Duodenal mucosa (tissue), 2 donors: ENCODE data around the gene BRAT1.
"Not testable (repeated sequence)": the region's sequence is repeated elsewhere in the genome, so short reads cannot be mapped to it uniquely, and the experiment has no call there.

ENCODE experiments used
- H3K27ac ChIP-seq: one replicate; pipeline ENCODE4 v1.7.0; 2013; ENCODE audit warnings: low read depth, low read length
- H3K27me3 ChIP-seq, 2 donors: one replicate each; pipeline ENCODE4 v1.7.0; 2013; ENCODE audit warnings: low read length in 2 of 2, control low read depth in 1 of 2; ENCODE audit not compliant: insufficient read depth in 2 of 2, control insufficient read depth in 1 of 2
- H3K36me3 ChIP-seq, 2 donors: one replicate each; pipeline ENCODE4 v1.7.0; 2013; ENCODE audit warnings: low read length in 2 of 2, control low read depth in 1 of 2; ENCODE audit not compliant: insufficient read depth in 2 of 2, control insufficient read depth in 1 of 2
- H3K4me1 ChIP-seq, 2 donors: one replicate each; pipeline ENCODE4 v1.7.0; 2013; ENCODE audit warnings: low read length in 2 of 2, control low read depth in 1 of 2; ENCODE audit not compliant: insufficient read depth in 2 of 2, control insufficient read depth in 1 of 2
- H3K4me3 ChIP-seq, 2 donors: one replicate each; pipeline ENCODE4 v1.7.0; 2013; ENCODE audit warnings: low read length in 2 of 2, low read depth in 1 of 2
- H3K9ac ChIP-seq, 2 donors: one replicate each; pipeline ENCODE4 v1.7.0; 2013; ENCODE audit warnings: low read length in 2 of 2, low read depth in 1 of 2
- H3K9me3 ChIP-seq, 2 donors: one replicate each; pipeline ENCODE4 v1.7.0; 2013; ENCODE audit warnings: low read length in 2 of 2, control low read depth in 1 of 2; ENCODE audit not compliant: control insufficient read depth in 1 of 2

BRAT1 gene

GRCh38 chr7:2596464-2597272, 41.3 kb upstream of the BRAT1 start:
- no peak overlapping the region for H3K9ac ChIP-seq
- H3K36me3 ChIP-seq: peaks cover 33 to 73% of the 10 kb centered on the region in 2 donors
- H3K9me3 ChIP-seq: no peaks in the 10 kb centered on the region
- H3K4me1 ChIP-seq: no peaks in the 10 kb centered on the region
- H3K27me3 ChIP-seq: no peaks in the 10 kb centered on the region
- H3K27ac ChIP-seq: no peak overlapping the region
- no peak overlapping the region for H3K4me3 ChIP-seq

GRCh38 chr7:2595258-2595860, 40.0 kb upstream of the BRAT1 start:
- no peak overlapping the region for H3K4me3 ChIP-seq
- H3K9me3 ChIP-seq: no peaks in the 10 kb centered on the region
- H3K9ac ChIP-seq: no peak overlapping the region
- H3K36me3 ChIP-seq: peaks cover 33 to 75% of the 10 kb centered on the region in 2 donors
- H3K27ac ChIP-seq: no peak overlapping the region
- no peaks in the 10 kb centered on the region for H3K27me3 ChIP-seq
- no peaks in the 10 kb centered on the region for H3K4me1 ChIP-seq

- no peaks in the 10 kb centered on the region for H3K4me1 ChIP-seq
- no peak overlapping the region for H3K4me3 ChIP-seq
- H3K9ac ChIP-seq: no peak overlapping the region
- no peaks in the 10 kb centered on the region for H3K27me3 ChIP-seq
- no peak overlapping the region for H3K27ac ChIP-seq
- no peaks in the 10 kb centered on the region for H3K9me3 ChIP-seq
- peaks cover 31 to 73% of the 10 kb centered on the region in 2 donors for H3K36me3 ChIP-seq
Observed at GRCh38 chr7:2594599-2594998, 39.3 kb upstream of the BRAT1 start.

- Histone ChIP-seq H3K4me1 (no peaks in the 10 kb centered on the region), H3K4me3 (no peak overlapping the region), H3K9ac (no peak overlapping the region), H3K27ac (no peak overlapping the region), H3K9me3 (no peaks in the 10 kb centered on the region), H3K27me3 (no peaks in the 10 kb centered on the region), H3K36me3 (peaks cover 26 to 64% of the 10 kb centered on the region in 2 donors)
Observed at GRCh38 chr7:2593036-2593727, 37.9 kb upstream of the BRAT1 start.

GRCh38 chr7:2592375-2592865, 37.1 kb upstream of the BRAT1 start:
- H3K27ac ChIP-seq: no peak overlapping the region
- H3K27me3 ChIP-seq: no peaks in the 10 kb centered on the region
- H3K4me1 ChIP-seq: no peaks in the 10 kb centered on the region
- no peaks in the 10 kb centered on the region for H3K9me3 ChIP-seq
- H3K4me3 ChIP-seq: no peak overlapping the region
- no peak overlapping the region for H3K9ac ChIP-seq
- peaks cover 29 to 59% of the 10 kb centered on the region in 2 donors for H3K36me3 ChIP-seq

- H3K27me3 ChIP-seq, H3K9me3 ChIP-seq, H3K9ac ChIP-seq, H3K4me3 ChIP-seq, H3K27ac ChIP-seq, H3K4me1 ChIP-seq: not testable (repeated sequence)
- H3K36me3 ChIP-seq: peaks cover 28 to 58% of the 10 kb centered on the region in 2 donors
Observed at GRCh38 chr7:2589941-2590340, 34.6 kb upstream of the BRAT1 start.

GRCh38 chr7:2589341-2589740, 34.0 kb upstream of the BRAT1 start:
- Histone ChIP-seq H3K4me1 (no peaks in the 10 kb centered on the region), H3K27ac (no peak overlapping the region), H3K36me3 (peaks cover 32 to 56% of the 10 kb centered on the region in 2 donors), H3K9ac (no peak overlapping the region), H3K9me3 (no peaks in the 10 kb centered on the region), H3K27me3 (no peaks in the 10 kb centered on the region), H3K4me3 (no peak overlapping the region)

DNA sequence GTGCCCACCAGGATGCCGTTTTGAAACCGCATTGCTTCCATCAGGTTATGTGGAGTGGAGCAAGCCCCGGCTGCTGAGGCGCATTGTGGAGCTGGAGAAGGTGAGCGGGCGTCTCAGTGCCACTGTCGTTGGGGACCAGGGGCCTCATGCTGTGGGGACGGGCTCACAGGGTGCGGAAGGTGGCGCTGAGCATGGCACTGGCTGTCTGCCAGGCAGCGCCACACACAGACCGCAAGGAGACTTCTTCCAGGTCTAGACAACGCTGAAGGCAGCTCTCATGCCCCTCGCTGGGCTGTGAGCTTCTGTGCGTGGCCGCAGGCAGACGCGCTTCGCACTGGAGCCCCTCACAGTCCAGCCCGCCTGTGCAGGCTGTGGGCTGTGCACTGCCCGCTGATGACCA, 32.5 kb upstream of the BRAT1 start:
- H3K36me3 ChIP-seq: peaks cover 30 to 48% of the 10 kb centered on the region in 2 donors
- H3K4me3 ChIP-seq: no peak overlapping the region
- no peaks in the 10 kb centered on the region for H3K9me3 ChIP-seq
- H3K27ac ChIP-seq: no peak overlapping the region
- no peak overlapping the region for H3K9ac ChIP-seq
- H3K27me3 ChIP-seq: no peaks in the 10 kb centered on the region
- no peaks in the 10 kb centered on the region for H3K4me1 ChIP-seq

DNA sequence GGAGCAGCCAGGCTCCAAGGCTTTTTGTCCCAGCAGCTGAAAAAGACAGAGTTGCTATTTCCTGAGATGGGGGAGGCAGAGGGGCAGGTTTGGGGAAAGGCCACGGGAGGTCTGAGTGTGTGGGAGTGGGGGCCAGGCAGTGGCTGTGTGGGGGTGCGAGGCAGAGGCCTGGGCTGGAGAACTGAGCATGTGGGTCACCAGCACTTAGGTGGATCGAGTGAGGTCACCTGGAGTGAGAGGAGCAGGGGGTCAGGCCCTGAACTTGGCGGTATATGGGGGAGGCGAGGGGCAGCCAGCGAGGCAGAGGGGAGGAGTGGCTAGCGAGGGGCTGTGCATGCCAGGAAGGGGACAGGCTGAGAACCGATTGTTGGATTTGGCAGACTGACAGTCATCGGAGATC, 31.8 kb upstream of the BRAT1 start:
- Histone ChIP-seq H3K4me1 (no peaks in the 10 kb centered on the region), H3K27me3 (no peaks in the 10 kb centered on the region), H3K4me3 (no peak overlapping the region), H3K27ac (no peak overlapping the region), H3K36me3 (peaks cover 24 to 42% of the 10 kb centered on the region in 2 donors), H3K9ac (no peak overlapping the region), H3K9me3 (no peaks in the 10 kb centered on the region)
